GM06990 (cell line): Measurements from ENCODE around the gene CCT6A.
"Not testable (repeated sequence)": the region's sequence is repeated elsewhere in the genome, so short reads cannot be mapped to it uniquely, and the experiment has no call there.

Experiments used
- DNase-seq: peaks from one replicate; pipeline ENCODE4 v3.0.0-alpha.2; 2011; ENCODE audit not compliant: insufficient read length; ENCODE audit errors: extremely low read depth
- H3K27me3 ChIP-seq: replicated peaks from 2 replicates; pipeline ENCODE4 v1.6.0; 2011; ENCODE audit warnings: low read length; ENCODE audit not compliant: control insufficient read depth, insufficient read depth
- H3K36me3 ChIP-seq: 2 replicates; pipeline ENCODE4 v1.5.1; 2011; ENCODE audit warnings: low read length; ENCODE audit not compliant: control insufficient read depth, insufficient read depth
- H3K4me3 ChIP-seq: replicated peaks from 2 replicates; pipeline ENCODE4 v1.5.1; 2011; ENCODE audit warnings: low read depth, mild to moderate bottlenecking, control low read depth, low read length
- TF ChIP-seq, protein P1 (sequence below): IDR thresholded peaks from 2 replicates; pipeline ENCODE4 v1.5.1; 2011; ENCODE audit warnings: low read length, control low read depth, mild to moderate bottlenecking, inconsistent platforms; ENCODE audit not compliant: insufficient read depth, poor library complexity, severe bottlenecking

Gene CCT6A

GRCh38 chr7:56074371-56074791 is 22.8 kb downstream of the CCT6A start:
- no peaks in the 10 kb centered on the region for H3K27me3 ChIP-seq
- peaks cover 19% of the 10 kb centered on the region for H3K36me3 ChIP-seq
- TF ChIP-seq, protein P1, sequence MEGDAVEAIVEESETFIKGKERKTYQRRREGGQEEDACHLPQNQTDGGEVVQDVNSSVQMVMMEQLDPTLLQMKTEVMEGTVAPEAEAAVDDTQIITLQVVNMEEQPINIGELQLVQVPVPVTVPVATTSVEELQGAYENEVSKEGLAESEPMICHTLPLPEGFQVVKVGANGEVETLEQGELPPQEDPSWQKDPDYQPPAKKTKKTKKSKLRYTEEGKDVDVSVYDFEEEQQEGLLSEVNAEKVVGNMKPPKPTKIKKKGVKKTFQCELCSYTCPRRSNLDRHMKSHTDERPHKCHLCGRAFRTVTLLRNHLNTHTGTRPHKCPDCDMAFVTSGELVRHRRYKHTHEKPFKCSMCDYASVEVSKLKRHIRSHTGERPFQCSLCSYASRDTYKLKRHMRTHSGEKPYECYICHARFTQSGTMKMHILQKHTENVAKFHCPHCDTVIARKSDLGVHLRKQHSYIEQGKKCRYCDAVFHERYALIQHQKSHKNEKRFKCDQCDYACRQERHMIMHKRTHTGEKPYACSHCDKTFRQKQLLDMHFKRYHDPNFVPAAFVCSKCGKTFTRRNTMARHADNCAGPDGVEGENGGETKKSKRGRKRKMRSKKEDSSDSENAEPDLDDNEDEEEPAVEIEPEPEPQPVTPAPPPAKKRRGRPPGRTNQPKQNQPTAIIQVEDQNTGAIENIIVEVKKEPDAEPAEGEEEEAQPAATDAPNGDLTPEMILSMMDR, result peak; percentile 83
- H3K4me3 ChIP-seq, result no peak overlapping the region
- DNase-seq, result peak; percentile 50

GRCh38 chr7:56077681-56078080 is 26.1 kb downstream of the CCT6A start:
- TF ChIP-seq, protein P1, result no peak
- Histone ChIP-seq H3K4me3 (no peak overlapping the region), H3K27me3 (no peaks in the 10 kb centered on the region), H3K36me3 (peaks cover 23% of the 10 kb centered on the region)
- DNase-seq, result no peak

GRCh38 chr7:56078196-56078595 is 26.6 kb downstream of the CCT6A start:
- DNase-seq, result no peak
- Histone ChIP-seq H3K36me3 (peaks cover 19% of the 10 kb centered on the region), H3K27me3 (no peaks in the 10 kb centered on the region), H3K4me3 (no peak overlapping the region)
- TF ChIP-seq, protein P1, result no peak

DNA sequence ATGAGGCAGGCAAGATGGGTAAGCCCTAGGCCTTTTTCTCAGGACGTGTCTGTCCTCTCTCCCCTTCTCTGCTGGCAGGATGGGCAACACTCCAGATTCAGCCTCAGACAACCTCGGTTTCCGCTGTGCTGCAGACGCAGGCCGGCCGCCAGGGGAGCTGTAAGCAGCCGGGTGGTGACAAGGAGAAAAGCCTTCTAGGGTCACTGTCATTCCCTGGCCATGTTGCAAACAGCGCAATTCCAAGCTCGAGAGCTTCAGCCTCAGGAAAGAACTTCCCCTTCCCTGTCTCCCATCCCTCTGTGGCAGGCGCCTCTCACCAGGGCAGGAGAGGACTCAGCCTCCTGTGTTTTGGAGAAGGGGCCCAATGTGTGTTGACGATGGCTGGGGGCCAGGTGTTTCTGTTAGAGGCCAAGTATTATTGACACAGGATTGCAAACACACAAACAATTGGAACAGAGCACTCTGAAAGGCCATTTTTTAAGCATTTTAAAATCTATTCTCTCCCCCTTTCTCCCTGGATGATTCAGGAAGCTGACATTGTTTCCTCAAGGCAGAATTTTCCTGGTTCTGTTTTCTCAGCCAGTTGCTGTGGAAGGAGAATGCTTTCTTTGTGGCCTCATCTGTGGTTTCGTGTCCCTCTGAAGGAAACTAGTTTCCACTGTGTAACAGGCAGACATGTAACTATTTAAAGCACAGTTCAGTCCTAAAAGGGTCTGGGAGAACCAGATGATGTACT is 28.1 kb downstream of the CCT6A start:
- Histone ChIP-seq H3K27me3 (no peaks in the 10 kb centered on the region), H3K36me3 (peaks cover 21% of the 10 kb centered on the region), H3K4me3 (no peak overlapping the region)
- no peak for DNase-seq
- TF ChIP-seq, protein P1, result no peak

DNA sequence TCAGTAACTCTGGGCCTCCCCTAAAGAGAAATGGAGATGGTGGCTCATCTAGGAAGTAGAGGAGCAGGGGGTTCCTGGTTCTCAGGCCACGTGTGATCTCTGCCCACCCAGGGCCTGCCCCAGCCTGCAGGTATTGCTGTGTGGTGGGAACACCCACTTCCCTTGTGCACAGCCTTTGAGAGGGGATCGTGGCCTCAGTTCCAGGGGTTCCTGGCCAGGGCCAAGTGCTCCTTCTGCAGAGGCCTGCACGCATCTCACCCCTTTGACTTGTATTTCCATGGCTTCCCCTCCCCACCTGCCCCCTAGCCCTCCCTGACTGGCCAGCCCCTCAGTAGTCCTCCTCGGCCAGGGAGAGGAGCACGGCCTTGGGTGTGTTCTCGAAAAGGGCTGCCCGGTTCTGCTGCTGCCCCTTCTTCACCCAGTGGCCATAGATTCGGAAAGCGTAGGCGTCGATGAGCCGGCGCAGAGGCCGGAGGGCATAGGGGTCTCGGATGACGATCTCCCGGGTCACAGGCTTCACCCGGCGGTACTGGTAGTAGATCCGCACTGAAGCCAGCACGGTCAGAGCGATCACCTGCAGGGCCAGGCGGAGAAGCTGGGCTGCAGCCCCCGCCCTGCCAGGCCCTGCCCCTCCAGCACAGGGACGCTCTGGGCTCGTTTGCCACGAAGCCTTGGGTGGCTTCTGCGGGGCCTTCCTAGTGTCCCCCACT is 29.3 kb downstream of the CCT6A start:
- H3K4me3 ChIP-seq, H3K27me3 ChIP-seq, DNase-seq: not testable (repeated sequence)
- H3K36me3 ChIP-seq, result peaks cover 21% of the 10 kb centered on the region

- H3K36me3 ChIP-seq, result peaks cover 18% of the 10 kb centered on the region
Observed at GRCh38 chr7:56081626-56082340, 30.2 kb downstream of the CCT6A start.

More at GRCh38 chr7:56081626-56082340, 30.2 kb downstream of the CCT6A start:
- no peak for DNase-seq
- Histone ChIP-seq H3K4me3 (no peak overlapping the region), H3K27me3 (no peaks in the 10 kb centered on the region)
- TF ChIP-seq, protein P1, result no peak
